Cardiac fibroblast (primary cell): ENCODE data around the gene LLCFC1.
"Not testable (repeated sequence)": the region's sequence is repeated elsewhere in the genome, so short reads cannot be mapped to it uniquely, and the experiment has no call there.

Source experiments
- DNase-seq, 2 donors: peaks; one replicate each; pipeline versions ENCODE4 v3.0.0 to v3.0.0-alpha.2; 2010; ENCODE audit warnings: low read depth in 2 of 2
- H3K4me3 ChIP-seq, 2 donors: replicated peaks in 1 of 2; 1 replicate in 1 of 2; 2 replicates in 1 of 2; pipeline ENCODE4 v1.5.1; 2011; ENCODE audit warnings: low read depth in 2 of 2, low read length in 2 of 2, mild to moderate bottlenecking in 2 of 2, moderate library complexity in 1 of 2
- TF ChIP-seq, protein P1 (sequence below): IDR thresholded peaks from one replicate; pipeline ENCODE4 v1.5.1; 2011; ENCODE audit warnings: low read depth, mild to moderate bottlenecking, low read length, inconsistent platforms

The LLCFC1 gene

GRCh38 chr7:142974626-142975025 is 35.3 kb downstream of the LLCFC1 start:
- TF ChIP-seq, protein P1, sequence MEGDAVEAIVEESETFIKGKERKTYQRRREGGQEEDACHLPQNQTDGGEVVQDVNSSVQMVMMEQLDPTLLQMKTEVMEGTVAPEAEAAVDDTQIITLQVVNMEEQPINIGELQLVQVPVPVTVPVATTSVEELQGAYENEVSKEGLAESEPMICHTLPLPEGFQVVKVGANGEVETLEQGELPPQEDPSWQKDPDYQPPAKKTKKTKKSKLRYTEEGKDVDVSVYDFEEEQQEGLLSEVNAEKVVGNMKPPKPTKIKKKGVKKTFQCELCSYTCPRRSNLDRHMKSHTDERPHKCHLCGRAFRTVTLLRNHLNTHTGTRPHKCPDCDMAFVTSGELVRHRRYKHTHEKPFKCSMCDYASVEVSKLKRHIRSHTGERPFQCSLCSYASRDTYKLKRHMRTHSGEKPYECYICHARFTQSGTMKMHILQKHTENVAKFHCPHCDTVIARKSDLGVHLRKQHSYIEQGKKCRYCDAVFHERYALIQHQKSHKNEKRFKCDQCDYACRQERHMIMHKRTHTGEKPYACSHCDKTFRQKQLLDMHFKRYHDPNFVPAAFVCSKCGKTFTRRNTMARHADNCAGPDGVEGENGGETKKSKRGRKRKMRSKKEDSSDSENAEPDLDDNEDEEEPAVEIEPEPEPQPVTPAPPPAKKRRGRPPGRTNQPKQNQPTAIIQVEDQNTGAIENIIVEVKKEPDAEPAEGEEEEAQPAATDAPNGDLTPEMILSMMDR: no peak
- DNase-seq: no peak
- no peak overlapping the region for H3K4me3 ChIP-seq

- H3K4me3 ChIP-seq, DNase-seq: not testable (repeated sequence)
Observed at GRCh38 chr7:142978402-142978801, 39.1 kb downstream of the LLCFC1 start.

DNA sequence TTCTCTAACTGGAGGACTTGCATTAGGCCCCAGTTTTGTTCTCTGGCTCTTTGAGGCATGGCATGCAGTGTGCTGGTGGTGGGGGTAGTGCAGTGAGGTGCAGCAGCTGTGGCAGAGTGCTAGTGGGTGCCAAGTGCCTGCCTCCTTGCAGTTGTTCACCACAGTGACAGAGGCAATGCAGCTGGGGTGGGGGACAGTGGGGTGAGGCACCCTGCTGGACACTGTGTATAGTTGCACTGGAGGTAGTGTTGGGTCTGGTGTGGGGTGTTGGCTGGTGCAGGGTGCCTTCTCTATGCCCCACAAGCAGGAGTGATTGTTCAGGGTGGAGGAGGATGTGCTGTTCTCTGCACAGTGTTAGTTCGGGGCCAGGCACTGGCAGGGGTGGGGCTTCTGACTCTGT is 44.5 kb downstream of the LLCFC1 start:
- no peak overlapping the region for H3K4me3 ChIP-seq
- no peak for DNase-seq
- TF ChIP-seq, protein P1: no peak

DNA sequence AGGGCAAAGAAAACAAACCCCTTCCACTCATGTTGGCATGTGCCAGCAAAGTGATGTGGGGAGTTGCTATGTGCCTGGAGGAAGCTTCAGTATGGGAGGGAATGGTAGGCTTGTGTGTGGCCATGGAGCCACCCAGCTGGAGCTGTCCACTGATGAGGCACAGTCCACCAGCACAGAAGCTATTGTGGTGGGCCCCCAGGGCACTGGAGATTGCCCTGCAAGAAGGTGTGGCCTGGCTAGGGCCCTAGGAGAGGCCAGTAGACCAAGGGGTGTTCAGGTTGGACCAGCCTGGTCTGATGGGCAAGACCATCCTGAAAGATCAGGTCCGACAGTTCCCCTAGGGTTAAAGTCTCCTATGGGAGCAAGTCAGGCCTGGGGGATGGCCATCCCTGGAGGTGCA is 45.0 kb downstream of the LLCFC1 start:
- no peak for DNase-seq
- TF ChIP-seq, protein P1: no peak
- no peak overlapping the region for H3K4me3 ChIP-seq
